Loucy (cell line): ENCODE measurements around the gene EPHA2.

Experiments
- EZH2phosphoT487 ChIP-seq: fragments of 200-600 bp; IDR thresholded peaks from 2 replicates; pipeline ENCODE4 v1.6.1; 2018; ENCODE audit warnings: antibody characterized with exemption, mild to moderate bottlenecking, moderate library complexity, borderline replicate concordance
- TF ChIP-seq, protein P1 (sequence below): fragments of 200-600 bp; sonication (generic); conservative IDR thresholded peaks from 2 replicates; pipeline ENCODE4 v1.5.1; 2014; ENCODE audit warnings: mild to moderate bottlenecking, antibody characterized with exemption, low read length

DNA sequence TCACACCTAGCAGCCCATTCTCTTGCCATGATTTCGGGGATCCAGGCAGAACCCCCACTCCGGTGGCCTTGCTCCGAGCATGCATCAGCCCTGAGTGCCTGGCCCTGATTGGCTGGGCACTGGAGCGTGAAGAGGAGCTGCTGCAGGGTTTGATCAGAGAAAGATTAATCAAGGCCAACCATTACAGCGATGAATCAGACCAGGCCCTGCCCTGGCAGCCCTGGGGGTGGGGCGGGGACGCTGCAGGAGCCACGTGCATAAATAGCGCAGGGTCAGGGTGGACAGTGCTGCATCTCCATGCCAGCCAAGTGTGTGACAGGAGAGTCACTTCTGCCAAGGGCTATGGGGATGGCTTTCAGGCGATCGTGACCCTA lies 79.0 kb downstream of the EPHA2 start:
- TF ChIP-seq, protein P1, sequence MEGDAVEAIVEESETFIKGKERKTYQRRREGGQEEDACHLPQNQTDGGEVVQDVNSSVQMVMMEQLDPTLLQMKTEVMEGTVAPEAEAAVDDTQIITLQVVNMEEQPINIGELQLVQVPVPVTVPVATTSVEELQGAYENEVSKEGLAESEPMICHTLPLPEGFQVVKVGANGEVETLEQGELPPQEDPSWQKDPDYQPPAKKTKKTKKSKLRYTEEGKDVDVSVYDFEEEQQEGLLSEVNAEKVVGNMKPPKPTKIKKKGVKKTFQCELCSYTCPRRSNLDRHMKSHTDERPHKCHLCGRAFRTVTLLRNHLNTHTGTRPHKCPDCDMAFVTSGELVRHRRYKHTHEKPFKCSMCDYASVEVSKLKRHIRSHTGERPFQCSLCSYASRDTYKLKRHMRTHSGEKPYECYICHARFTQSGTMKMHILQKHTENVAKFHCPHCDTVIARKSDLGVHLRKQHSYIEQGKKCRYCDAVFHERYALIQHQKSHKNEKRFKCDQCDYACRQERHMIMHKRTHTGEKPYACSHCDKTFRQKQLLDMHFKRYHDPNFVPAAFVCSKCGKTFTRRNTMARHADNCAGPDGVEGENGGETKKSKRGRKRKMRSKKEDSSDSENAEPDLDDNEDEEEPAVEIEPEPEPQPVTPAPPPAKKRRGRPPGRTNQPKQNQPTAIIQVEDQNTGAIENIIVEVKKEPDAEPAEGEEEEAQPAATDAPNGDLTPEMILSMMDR = no peak
- no peak for TF ChIP-seq EZH2phosphoT487
